K562 (cell line): Measurements from ENCODE around the gene TMEM271.

Experiments used
- FOSL1 ChIP-seq: fragments of 200-800 bp; sonication (Bioruptor generic); conservative IDR thresholded peaks from 2 replicates; pipeline ENCODE4 v1.6.1; 2016; ENCODE audit warnings: missing genetic modification characterization, missing compliant biosample characterization
- MAFK ChIP-seq: IDR thresholded peaks from 2 replicates; pipeline ENCODE4 v1.6.1; 2011; ENCODE audit warnings: low read length, improper control_type of control experiment
- POLR2A ChIP-seq: fragments of 450-650 bp; conservative IDR thresholded peaks from 2 replicates; pipeline ENCODE4 v1.6.1; 2016
- TF ChIP-seq, protein P1 (sequence below): fragments of 250-450 bp; sonication (Bioruptor Pico); IDR thresholded peaks from 2 replicates; pipeline ENCODE4 v1.9.0; 2021; ENCODE audit warnings: mild to moderate bottlenecking, inconsistent platforms

- TF ChIP-seq MAFK, result no peak
- TF ChIP-seq POLR2A, result no peak
- no peak for TF ChIP-seq FOSL1 (tag)
- TF ChIP-seq, protein P1, sequence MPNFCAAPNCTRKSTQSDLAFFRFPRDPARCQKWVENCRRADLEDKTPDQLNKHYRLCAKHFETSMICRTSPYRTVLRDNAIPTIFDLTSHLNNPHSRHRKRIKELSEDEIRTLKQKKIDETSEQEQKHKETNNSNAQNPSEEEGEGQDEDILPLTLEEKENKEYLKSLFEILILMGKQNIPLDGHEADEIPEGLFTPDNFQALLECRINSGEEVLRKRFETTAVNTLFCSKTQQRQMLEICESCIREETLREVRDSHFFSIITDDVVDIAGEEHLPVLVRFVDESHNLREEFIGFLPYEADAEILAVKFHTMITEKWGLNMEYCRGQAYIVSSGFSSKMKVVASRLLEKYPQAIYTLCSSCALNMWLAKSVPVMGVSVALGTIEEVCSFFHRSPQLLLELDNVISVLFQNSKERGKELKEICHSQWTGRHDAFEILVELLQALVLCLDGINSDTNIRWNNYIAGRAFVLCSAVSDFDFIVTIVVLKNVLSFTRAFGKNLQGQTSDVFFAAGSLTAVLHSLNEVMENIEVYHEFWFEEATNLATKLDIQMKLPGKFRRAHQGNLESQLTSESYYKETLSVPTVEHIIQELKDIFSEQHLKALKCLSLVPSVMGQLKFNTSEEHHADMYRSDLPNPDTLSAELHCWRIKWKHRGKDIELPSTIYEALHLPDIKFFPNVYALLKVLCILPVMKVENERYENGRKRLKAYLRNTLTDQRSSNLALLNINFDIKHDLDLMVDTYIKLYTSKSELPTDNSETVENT (CRISPR knock-in tag), result no peak
These were observed 41.0 kb upstream of the TMEM271 start for GRCh38 chr4:616911-617643.
